Adrenal gland (tissue), 5 donors: Measurements from ENCODE around the gene ADCYAP1.

Experiments used
- CTCF ChIP-seq, 6 experiments: fragments of 450-650 bp in 4 of 6; fragments of 200-600 bp in 2 of 6; sonication (generic) in 1 of 6; IDR thresholded peaks; 1 replicate in 5 of 6; 2 replicates in 1 of 6; pipeline versions ENCODE4 v1.5.1 to v1.8.0; 2016 to 2021; ENCODE audit warnings: antibody characterized with exemption in 6 of 6, mild to moderate bottlenecking in 2 of 6, moderate library complexity in 1 of 6
- POLR2A ChIP-seq, 2 donors: fragments of 450-650 bp; IDR thresholded peaks; one replicate each; pipeline ENCODE4 v1.6.1; 2017; ENCODE audit warnings: antibody characterized with exemption in 2 of 2, mild to moderate bottlenecking in 2 of 2, moderate library complexity in 1 of 2
- donor health status: DM: no; HTN: no; CAD: no.

- TF ChIP-seq CTCF (IDR thresholded peaks at IDR 0.05) (no peak), POLR2A (IDR thresholded peaks at IDR 0.05) (no peak)
Observed at GRCh38 chr18:936941-937340, 32.3 kb downstream of the ADCYAP1 start.
